Measurements from ENCODE around the gene HS3ST2. TPM values are rescaled to one million over a fixed set of nuclear protein-coding genes. Genes with fewer than 3 reads are reported as not detected.

The HS3ST2 gene
- total RNA-seq, 2 donors from 2014 or later: 1.6 to 2.3 TPM

- no peaks in the 10 kb centered on the region for H3K36me3 ChIP-seq
- TF ChIP-seq CTCF (IDR thresholded peaks at IDR 0.05): no peak
- no peak for DNase-seq (ENCODE audit: low spot score)
- H3K4me1 ChIP-seq: no peaks in the 10 kb centered on the region
- H3K9me3 ChIP-seq: no peaks in the 10 kb centered on the region
- H3K27me3 ChIP-seq: no peaks in the 10 kb centered on the region
- H3K27ac ChIP-seq: no peak overlapping the region
- no peak overlapping the region for H3K4me3 ChIP-seq
Measured at GRCh38 chr16:22912654-22913053, 98.7 kb downstream of the HS3ST2 start.

- no peaks in the 10 kb centered on the region for H3K4me1 ChIP-seq
- DNase-seq (ENCODE audit: low spot score): no peak
- H3K9me3 ChIP-seq: no peaks in the 10 kb centered on the region
- no peak overlapping the region for H3K4me3 ChIP-seq
- no peaks in the 10 kb centered on the region for H3K36me3 ChIP-seq
- no peak overlapping the region for H3K27ac ChIP-seq
- no peaks in the 10 kb centered on the region for H3K27me3 ChIP-seq
- TF ChIP-seq CTCF (IDR thresholded peaks at IDR 0.05): no peak
Measured at GRCh38 chr16:22915003-22915402, 101.0 kb downstream of the HS3ST2 start.

GRCh38 chr16:22923491-22923890 is 109.5 kb downstream of the HS3ST2 start:
- H3K36me3 ChIP-seq: no peaks in the 10 kb centered on the region
- no peak for DNase-seq (ENCODE audit: low spot score)
- H3K27me3 ChIP-seq: no peaks in the 10 kb centered on the region
- no peaks in the 10 kb centered on the region for H3K4me1 ChIP-seq
- no peak for TF ChIP-seq CTCF (IDR thresholded peaks at IDR 0.05)
- no peaks in the 10 kb centered on the region for H3K9me3 ChIP-seq
- H3K27ac ChIP-seq: no peak overlapping the region
- H3K4me3 ChIP-seq: no peak overlapping the region

GRCh38 chr16:22924492-22924891 is 110.5 kb downstream of the HS3ST2 start:
- no peaks in the 10 kb centered on the region for H3K9me3 ChIP-seq
- H3K36me3 ChIP-seq: no peaks in the 10 kb centered on the region
- no peaks in the 10 kb centered on the region for H3K27me3 ChIP-seq
- no peak overlapping the region for H3K4me3 ChIP-seq
- no peak for DNase-seq (ENCODE audit: low spot score)
- TF ChIP-seq CTCF (IDR thresholded peaks at IDR 0.05): no peak
- H3K27ac ChIP-seq: no peak overlapping the region
- no peaks in the 10 kb centered on the region for H3K4me1 ChIP-seq

- Histone ChIP-seq H3K36me3 (no peaks in the 10 kb centered on the region), H3K9me3 (no peaks in the 10 kb centered on the region), H3K27me3 (no peaks in the 10 kb centered on the region), H3K4me3 (no peak overlapping the region), H3K4me1 (no peaks in the 10 kb centered on the region), H3K27ac (no peak overlapping the region)
- no peak for TF ChIP-seq CTCF (IDR thresholded peaks at IDR 0.05)
- no peak for DNase-seq (ENCODE audit: low spot score)
Measured at GRCh38 chr16:22926105-22926751, 112.3 kb downstream of the HS3ST2 start.

GRCh38 chr16:22927306-22927705 is 113.3 kb downstream of the HS3ST2 start:
- Histone ChIP-seq H3K4me3 (no peak overlapping the region), H3K36me3 (no peaks in the 10 kb centered on the region), H3K9me3 (no peaks in the 10 kb centered on the region), H3K27me3 (no peaks in the 10 kb centered on the region), H3K4me1 (no peaks in the 10 kb centered on the region), H3K27ac (no peak overlapping the region)
- no peak for TF ChIP-seq CTCF (IDR thresholded peaks at IDR 0.05)
- no peak for DNase-seq (ENCODE audit: low spot score)

Measured in right atrium auricular region (tissue), 2 donors.